ENCODE measurements around the gene NECTIN2. TPM values are rescaled to one million over a fixed set of nuclear protein-coding genes. Genes with fewer than 3 reads are reported as not detected.

NECTIN2 gene
- total RNA-seq, 1 experiment from 2014 or later: 176 TPM

DNA sequence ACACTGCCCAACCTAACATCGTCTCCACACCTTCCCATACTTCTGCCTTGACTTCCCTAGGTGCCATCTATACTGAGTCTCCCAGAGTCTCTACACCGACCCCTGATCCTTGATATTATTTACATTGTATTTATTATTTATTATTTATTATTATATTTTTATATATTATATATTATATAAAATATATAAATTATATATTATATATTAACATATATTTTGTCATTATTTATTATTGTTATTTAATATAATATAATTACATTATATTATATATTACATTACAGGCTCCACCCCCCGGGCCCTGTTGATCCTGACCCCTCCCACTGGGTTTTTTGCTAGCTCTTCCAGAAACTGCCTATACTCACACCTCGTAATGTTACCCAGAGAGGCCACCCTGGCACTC is 26.6 kb downstream of the NECTIN2 start:
- Histone ChIP-seq H2BK5ac (ENCODE audit: insufficient read length, low read length) (no peak overlapping the region), H3K27ac (ENCODE audit: insufficient read length, low read depth, low read length) (no peak overlapping the region), H3T11ph (ENCODE audit: low read length) (no peak overlapping the region), H4K5ac (ENCODE audit: insufficient read length, low read depth, low read length) (no peak overlapping the region), H3K27me3 (ENCODE audit: insufficient read depth, low read length) (no peaks in the 10 kb centered on the region), H2BK15ac (ENCODE audit: low read depth, low read length) (no peak overlapping the region), H2BK20ac (ENCODE audit: low read depth, low read length, poor library complexity, severe bottlenecking) (no peak overlapping the region), H3K79me1 (ENCODE audit: insufficient read depth, low read depth, low read length, poor library complexity, severe bottlenecking) (peaks cover 3% of the 10 kb centered on the region), H4K91ac (ENCODE audit: insufficient read length, low read depth, low read length) (no peak overlapping the region), H3K79me2 (ENCODE audit: insufficient read depth, low read length) (no peaks in the 10 kb centered on the region), H3K23ac (ENCODE audit: insufficient read length, low read depth, low read length) (no peak overlapping the region), H4K8ac (replicated peaks; ENCODE audit: insufficient read length, low read depth, low read length) (no peak overlapping the region), H2AFZ (ENCODE audit: low read length) (no peak overlapping the region), H3K18ac (ENCODE audit: insufficient read length, low read depth, low read length) (no peak overlapping the region), H3K23me2 (ENCODE audit: insufficient read length, low read depth, low read length, poor library complexity, severe bottlenecking) (no peaks in the 10 kb centered on the region), H2BK12ac (ENCODE audit: insufficient read length, low read depth, low read length) (no peak overlapping the region), H3K14ac (ENCODE audit: insufficient read depth, low read length) (no peak overlapping the region), H3K56ac (ENCODE audit: insufficient read length, low read depth, low read length) (no peak overlapping the region), H3K4me2 (ENCODE audit: insufficient read depth, insufficient read length, low read length) (no peak overlapping the region), H4K20me1 (ENCODE audit: control insufficient read depth, insufficient read depth, insufficient read length) (no peaks in the 10 kb centered on the region), H3K9ac (ENCODE audit: extremely low read depth, insufficient read length, low read length) (no peak overlapping the region), H3K4me1 (ENCODE audit: insufficient read depth, low read length) (no peaks in the 10 kb centered on the region), H2BK120ac (ENCODE audit: low read depth, low read length, poor library complexity, severe bottlenecking) (no peak overlapping the region), H3K4ac (ENCODE audit: low read depth, low read length) (no peak overlapping the region), H3K9me3 (ENCODE audit: control insufficient read depth, low read depth, low read length) (no peaks in the 10 kb centered on the region), H2AK5ac (ENCODE audit: insufficient read length, low read length) (no peak overlapping the region)
- H3K9me3 Mint-ChIP-seq: no peaks in the 10 kb centered on the region
- H3K36me3 Mint-ChIP-seq (ENCODE audit: insufficient read depth in 1 of 3, low read depth in 3 of 3): peaks cover 51 to 86% (median 85%) of the 10 kb centered on the region in 3 experiments
- no peak overlapping the region for H3K27ac Mint-ChIP-seq
- DNase-seq: no peak
- H3K27me3 Mint-ChIP-seq (ENCODE audit: low read depth): no peaks in the 10 kb centered on the region
- WGBS (ENCODE audit: extremely low coverage, insufficient read length, low lambda C conversion rate): no CpG with 5 or more reads among the region's 4 CpGs
- TF ChIP-seq, protein P1, sequence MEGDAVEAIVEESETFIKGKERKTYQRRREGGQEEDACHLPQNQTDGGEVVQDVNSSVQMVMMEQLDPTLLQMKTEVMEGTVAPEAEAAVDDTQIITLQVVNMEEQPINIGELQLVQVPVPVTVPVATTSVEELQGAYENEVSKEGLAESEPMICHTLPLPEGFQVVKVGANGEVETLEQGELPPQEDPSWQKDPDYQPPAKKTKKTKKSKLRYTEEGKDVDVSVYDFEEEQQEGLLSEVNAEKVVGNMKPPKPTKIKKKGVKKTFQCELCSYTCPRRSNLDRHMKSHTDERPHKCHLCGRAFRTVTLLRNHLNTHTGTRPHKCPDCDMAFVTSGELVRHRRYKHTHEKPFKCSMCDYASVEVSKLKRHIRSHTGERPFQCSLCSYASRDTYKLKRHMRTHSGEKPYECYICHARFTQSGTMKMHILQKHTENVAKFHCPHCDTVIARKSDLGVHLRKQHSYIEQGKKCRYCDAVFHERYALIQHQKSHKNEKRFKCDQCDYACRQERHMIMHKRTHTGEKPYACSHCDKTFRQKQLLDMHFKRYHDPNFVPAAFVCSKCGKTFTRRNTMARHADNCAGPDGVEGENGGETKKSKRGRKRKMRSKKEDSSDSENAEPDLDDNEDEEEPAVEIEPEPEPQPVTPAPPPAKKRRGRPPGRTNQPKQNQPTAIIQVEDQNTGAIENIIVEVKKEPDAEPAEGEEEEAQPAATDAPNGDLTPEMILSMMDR (conservative IDR thresholded peaks at IDR 0.05): no peak
- peaks cover 3 to 21% of the 10 kb centered on the region in 2 experiments; a peak in 3 of 4 replicates for H3K4me1 Mint-ChIP-seq
- no peak overlapping the region for H3K4me3 Mint-ChIP-seq

All from H9 (cell line).